HTERT RPE-1 (cell line): Measurements from ENCODE around the gene NDC80.

Source experiments
- in situ Hi-C: fragments of 300-500 bp; cut with MboI; formaldehyde crosslinking; loops from 4 replicates; pipeline ENCODE4 v1.14.3; 2020; ENCODE audit warnings: low sequenced_read_pairs

Gene NDC80

DNA sequence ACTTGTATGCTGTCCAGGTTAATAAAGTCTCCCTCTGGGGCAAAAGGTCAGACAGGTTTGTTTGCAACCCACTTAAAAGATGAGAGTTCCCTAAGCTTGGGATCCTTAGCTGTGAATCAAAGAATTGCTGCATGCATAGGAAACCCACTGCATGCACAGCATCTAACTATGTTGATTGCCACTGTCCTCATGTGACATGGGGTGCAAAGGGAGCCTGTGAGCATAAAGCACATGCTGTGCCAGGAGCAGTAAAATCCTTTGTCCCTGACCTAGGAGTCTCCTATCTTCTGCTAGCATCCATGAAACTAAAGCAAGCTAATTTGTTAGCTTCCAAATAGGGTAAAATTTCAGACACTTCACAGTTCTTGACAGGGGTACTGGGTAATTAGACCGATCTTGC, 13.8 kb upstream of the NDC80 start:
- in situ Hi-C loops: no loop called here

GRCh38 chr18:2559249-2559648, 12.1 kb upstream of the NDC80 start:
- in situ Hi-C loops: no loop called here

DNA sequence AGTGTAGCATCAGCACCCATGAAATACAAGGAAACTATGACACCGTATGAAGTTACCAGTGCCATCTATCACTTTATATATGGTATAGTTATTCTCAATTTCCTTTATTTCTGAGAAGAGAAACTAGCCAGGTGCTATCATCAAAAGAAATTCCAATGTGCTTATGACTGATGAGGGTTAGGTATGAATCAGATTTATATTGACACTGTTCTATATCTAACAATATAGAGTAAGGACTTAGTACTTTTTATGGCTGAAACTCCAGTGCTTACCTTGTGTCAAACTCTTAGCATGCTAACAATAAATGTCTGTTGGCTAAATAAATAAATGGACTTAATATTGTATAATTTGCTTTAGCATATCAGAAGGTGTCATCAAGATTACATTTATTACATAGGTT, 7.0 kb upstream of the NDC80 start:
- in situ Hi-C loops: no loop called here

- in situ Hi-C loops: no loop called here
Observed at GRCh38 chr18:2568129-2568528, 3.2 kb upstream of the NDC80 start.

DNA sequence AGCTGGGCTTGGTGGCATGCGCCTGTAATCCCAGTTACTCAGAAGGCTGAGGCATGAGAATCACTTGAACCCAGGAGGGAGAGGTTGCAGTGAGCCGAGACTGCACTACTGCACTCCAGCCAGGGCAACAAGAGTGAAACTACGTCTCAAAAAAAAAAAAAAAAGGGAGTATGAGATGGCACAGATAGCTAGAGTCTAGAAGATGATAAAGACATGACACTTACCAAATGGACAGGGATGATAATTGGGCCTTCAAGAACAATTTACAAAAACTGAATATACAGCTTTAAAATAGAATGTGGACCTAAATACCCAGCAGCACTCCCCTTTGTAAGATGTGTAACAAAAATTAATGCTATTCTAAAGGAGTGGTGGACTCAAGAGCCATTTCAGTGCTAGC, 2.8 kb upstream of the NDC80 start:
- in situ Hi-C loops: no loop called here

- in situ Hi-C loops: no loop called here
Observed at GRCh38 chr18:2569338-2570207, 1.8 kb upstream of the NDC80 start.

GRCh38 chr18:2570772-2571199, 571 bp upstream of the NDC80 start:
- in situ Hi-C loops: no loop called here

GRCh38 chr18:2572171-2572569, 813 bp downstream of the NDC80 start:
- in situ Hi-C loops: no loop called here

DNA sequence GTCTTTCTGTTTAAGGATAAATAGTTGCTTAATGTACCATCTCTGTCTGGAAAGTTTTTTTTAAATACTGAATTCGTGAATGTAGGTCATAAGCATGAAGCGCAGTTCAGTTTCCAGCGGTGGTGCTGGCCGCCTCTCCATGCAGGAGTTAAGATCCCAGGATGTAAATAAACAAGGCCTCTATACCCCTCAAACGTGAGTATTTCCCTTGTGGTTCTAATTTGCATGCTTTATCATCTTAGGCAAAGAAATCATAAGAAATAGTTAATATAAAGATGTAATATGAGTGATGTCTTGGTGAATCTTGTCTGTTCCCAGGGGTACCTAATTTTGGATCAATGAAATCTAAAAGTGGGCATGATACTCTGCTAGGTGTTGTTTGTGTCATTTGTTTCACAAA, 1.5 kb downstream of the NDC80 start:
- in situ Hi-C loops: no loop called here

DNA sequence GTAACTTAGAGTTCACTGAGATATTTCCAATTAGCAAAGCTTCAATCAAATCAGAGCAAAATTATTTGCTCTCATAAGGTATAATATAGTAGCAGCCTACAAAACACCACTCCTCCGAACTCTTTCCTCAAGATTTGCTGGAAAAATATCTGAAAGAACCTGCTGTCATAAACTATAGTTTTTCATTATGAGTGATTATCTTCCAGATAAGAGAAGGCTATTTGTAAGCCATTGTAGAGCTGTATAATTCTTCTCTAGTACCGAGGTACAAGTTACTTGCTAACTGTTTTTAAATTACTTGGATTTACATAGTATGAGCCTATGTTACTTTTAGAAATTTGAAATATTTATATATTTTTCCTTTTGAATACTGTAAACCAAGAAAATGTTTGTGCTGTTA, 2.1 kb downstream of the NDC80 start:
- in situ Hi-C loops: no loop called here

- in situ Hi-C loops: no loop called here
Observed at GRCh38 chr18:2587788-2588187, 16.4 kb downstream of the NDC80 start.

- in situ Hi-C loops: no loop called here
Observed at GRCh38 chr18:2588666-2589344, 17.4 kb downstream of the NDC80 start.

- in situ Hi-C loops: no loop called here
Observed at GRCh38 chr18:2589345-2590068, 18.1 kb downstream of the NDC80 start.

DNA sequence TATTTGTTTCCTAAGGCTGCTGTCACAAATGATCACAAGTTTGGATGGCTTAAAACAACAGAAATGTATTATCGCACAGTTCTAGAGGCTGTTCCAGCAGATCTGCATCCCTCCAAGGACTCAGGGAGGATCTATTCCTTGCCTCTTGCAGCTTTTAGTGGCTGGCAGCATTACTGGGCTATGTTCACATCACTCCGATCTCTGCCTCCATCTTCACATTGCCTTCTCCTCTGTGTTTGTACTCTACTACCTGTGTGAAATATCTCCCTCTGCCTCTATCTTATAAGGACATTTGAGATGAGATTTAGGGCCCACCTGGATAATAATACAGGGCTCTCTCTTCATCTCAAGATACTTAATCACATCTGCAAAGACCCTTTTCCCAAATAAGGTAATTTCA, 18.9 kb downstream of the NDC80 start:
- in situ Hi-C loops: no loop called here

DNA sequence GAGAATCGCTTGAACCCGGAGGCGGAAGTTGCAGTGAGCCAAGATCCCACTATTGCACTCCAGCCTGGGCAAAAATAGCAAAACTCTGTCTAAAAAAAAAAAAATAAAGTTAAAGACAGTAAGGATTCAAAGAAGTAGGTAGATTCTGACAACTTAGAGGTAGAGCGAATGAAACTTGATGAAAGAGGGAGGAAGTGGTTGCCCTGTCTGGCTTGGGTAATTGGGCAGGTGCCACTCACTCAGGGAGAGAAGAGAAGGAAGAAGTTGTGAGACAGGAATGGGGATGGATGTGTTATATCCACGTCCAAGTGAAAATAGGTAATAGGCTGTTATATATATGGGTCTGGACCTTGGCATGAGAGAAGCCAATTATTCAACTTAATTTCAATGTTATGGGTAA, 26.3 kb downstream of the NDC80 start:
- in situ Hi-C loops: no loop called here

DNA sequence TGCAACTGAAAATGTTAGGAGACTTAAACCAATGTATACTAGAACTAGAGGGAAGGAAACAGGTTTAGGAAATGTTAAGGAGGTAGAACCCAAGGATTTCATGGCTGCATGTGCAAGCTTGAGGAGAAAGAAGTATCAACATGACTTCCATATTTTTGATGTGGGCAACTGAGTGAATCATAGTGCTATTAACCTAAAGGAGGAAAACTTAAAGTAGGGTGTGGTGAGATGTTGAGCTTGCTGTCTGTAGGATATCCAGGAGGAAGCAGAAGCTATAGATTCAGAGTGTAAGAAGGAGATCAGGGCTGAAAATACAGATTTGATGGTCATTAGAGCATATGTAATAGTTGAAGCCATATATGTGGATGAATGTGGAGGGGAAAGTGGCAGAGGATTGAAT, 31.5 kb downstream of the NDC80 start:
- in situ Hi-C loops: no loop called here

DNA sequence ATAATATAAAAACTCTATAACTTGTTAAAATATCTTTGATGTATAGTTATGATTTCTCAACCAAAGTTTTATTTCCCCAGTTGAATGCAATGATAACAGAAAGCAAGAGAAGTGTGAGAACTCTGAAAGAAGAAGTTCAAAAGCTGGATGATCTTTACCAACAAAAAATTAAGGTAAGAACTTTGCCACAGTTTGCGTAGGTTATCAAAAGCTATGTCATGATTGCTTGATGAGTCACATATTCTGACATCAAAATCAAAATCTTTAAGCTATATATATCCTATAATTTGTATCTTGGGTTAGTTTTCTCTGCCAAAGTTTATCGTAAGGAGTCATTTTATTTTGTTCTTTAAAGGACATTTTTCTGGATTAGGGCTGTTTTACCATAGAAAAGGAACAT, 35.0 kb downstream of the NDC80 start:
- in situ Hi-C loops: no loop called here

GRCh38 chr18:2609604-2610003, 38.2 kb downstream of the NDC80 start:
- in situ Hi-C loops: no loop called here

- in situ Hi-C loops: no loop called here
Observed at GRCh38 chr18:2610549-2610948, 39.2 kb downstream of the NDC80 start.

DNA sequence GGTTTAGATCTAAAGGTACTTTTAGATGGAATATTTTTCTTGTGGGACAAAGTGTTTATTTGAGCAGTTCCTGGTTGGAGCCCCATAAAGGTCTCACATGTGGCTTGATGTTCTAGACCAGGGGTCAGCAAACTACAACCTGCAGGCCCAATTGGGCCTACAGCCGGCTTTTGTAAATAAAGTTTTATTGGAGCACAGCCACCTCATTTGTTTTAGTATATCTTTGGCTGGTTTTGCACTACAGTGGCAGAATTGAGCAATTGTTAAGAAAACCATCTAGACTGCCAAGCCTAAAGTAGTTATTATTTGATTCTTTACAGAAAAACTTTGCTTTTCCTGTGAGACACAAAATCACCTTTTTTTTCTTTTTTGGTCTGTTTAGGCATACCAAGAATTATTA, 41.6 kb downstream of the NDC80 start:
- in situ Hi-C loops: no loop called here

- in situ Hi-C loops: no loop called here
Observed at GRCh38 chr18:2617401-2617998, 46.1 kb downstream of the NDC80 start.
